Measurements from ENCODE around the gene DNAH10. TPM values are rescaled to one million over a fixed set of nuclear protein-coding genes. Genes with fewer than 3 reads are reported as not detected.

The DNAH10 gene
- total RNA-seq, 2 experiments from 2014 or later = 0.11 to 0.19 TPM

DNA sequence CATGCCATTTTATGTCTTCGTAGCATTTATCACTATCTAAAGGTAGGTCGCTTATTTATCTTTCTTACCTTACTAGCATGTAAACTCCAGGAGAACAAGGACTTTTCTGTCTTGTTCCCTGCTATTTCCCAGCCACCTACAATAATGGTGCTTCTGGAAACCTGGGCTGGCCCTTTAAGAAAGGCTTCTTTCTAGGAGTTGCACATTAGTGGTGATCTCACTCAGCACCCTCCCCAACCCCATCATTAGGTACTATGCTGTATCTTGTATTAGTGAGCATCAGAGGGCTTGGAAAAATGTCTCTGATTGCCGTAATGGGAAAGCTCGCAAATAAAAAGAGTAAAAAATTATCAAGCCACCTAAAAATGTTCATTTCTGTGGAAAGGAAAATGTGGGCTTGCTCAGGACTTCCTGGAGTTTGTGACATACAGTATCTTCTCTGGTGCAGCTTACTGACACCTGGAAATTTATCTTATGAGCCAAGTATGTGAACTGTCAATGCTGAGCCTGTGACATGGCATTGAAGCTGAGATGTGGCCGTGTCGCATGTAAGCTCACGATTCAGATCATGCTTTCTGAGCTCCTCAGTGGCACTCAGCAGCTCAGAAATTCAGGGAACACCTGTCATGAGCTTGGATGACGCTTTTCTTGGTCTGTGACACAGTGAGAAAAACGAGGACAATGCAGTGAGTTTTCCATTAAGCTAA lies 198.1 kb downstream of the DNAH10 start:
- H3K9me3 ChIP-seq (ENCODE audit: low read length) = no peaks in the 10 kb centered on the region
- no TSS peak for BruUV-seq (replicated peaks)
- no peaks in the 10 kb centered on the region for H3K36me3 ChIP-seq (ENCODE audit: insufficient read depth, low read length)
- no peaks in the 10 kb centered on the region for H4K20me1 ChIP-seq (ENCODE audit: insufficient read depth, low read length)
- DNase-seq (ENCODE audit: low spot score) = no peak
- no peaks in the 10 kb centered on the region for H3K4me1 ChIP-seq (ENCODE audit: insufficient read depth, low read length, poor library complexity, severe bottlenecking)
- H3K4me3 ChIP-seq (ENCODE audit: low read depth, low read length, poor library complexity, severe bottlenecking) = no peak overlapping the region
- H3K79me2 ChIP-seq (ENCODE audit: insufficient read depth, low read depth, low read length) = no peaks in the 10 kb centered on the region
- no peak overlapping the region for H3K27ac ChIP-seq (ENCODE audit: low read depth, low read length, poor library complexity, severe bottlenecking)
- intact Hi-C loops (cut with micrococcal nuclease; ENCODE audit: unreplicated experiment) = no loop called here
- no peak overlapping the region for H2AFZ ChIP-seq (ENCODE audit: low read length)
- ChIA-PET CTCF (ENCODE audit: unreplicated experiment) (no interaction called here), POLR2A (interaction anchor here (0.9 kb wide), 2 partner anchors 11 to 36 kb away, joined by 3 read pairs; no protein-coding TSS in a partner anchor)
- no peak for TF ChIP-seq EZH2phosphoT487 (IDR thresholded peaks at IDR 0.05; ENCODE audit: borderline replicate concordance, low read depth, low read length)
- TF ChIP-seq, protein P1, sequence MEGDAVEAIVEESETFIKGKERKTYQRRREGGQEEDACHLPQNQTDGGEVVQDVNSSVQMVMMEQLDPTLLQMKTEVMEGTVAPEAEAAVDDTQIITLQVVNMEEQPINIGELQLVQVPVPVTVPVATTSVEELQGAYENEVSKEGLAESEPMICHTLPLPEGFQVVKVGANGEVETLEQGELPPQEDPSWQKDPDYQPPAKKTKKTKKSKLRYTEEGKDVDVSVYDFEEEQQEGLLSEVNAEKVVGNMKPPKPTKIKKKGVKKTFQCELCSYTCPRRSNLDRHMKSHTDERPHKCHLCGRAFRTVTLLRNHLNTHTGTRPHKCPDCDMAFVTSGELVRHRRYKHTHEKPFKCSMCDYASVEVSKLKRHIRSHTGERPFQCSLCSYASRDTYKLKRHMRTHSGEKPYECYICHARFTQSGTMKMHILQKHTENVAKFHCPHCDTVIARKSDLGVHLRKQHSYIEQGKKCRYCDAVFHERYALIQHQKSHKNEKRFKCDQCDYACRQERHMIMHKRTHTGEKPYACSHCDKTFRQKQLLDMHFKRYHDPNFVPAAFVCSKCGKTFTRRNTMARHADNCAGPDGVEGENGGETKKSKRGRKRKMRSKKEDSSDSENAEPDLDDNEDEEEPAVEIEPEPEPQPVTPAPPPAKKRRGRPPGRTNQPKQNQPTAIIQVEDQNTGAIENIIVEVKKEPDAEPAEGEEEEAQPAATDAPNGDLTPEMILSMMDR (conservative IDR thresholded peaks at IDR 0.05; ENCODE audit: low read length) = no peak
- H3K4me2 ChIP-seq (ENCODE audit: low read length) = no peak overlapping the region
- H3K9me2 ChIP-seq (ENCODE audit: insufficient read depth, low read length) = no peaks in the 10 kb centered on the region

DNA sequence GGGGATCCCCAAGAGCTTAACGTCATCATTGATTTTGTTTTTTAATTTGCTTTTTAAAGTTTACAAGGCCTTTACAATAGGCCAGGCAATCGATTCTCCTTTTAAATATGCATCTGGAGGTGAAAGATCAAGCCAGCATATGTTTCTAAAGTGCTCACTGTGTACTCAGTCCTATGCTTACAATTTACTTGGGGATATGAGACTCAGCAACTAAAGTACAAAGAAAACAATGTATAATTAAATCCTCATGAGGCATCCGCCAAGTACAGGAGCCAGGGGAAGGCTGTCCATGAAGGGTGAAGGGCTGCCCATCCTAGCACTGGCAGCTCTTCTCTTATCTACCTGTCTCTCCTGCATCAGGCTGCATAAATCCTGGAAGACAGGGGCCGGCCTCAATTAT lies 198.8 kb downstream of the DNAH10 start:
- Histone ChIP-seq H3K4me2 (ENCODE audit: low read length) (no peak overlapping the region), H3K9me3 (ENCODE audit: low read length) (no peaks in the 10 kb centered on the region), H3K27ac (ENCODE audit: low read depth, low read length, poor library complexity, severe bottlenecking) (no peak overlapping the region), H3K79me2 (ENCODE audit: insufficient read depth, low read depth, low read length) (no peaks in the 10 kb centered on the region), H4K20me1 (ENCODE audit: insufficient read depth, low read length) (no peaks in the 10 kb centered on the region), H3K4me3 (ENCODE audit: low read depth, low read length, poor library complexity, severe bottlenecking) (no peak overlapping the region), H2AFZ (ENCODE audit: low read length) (no peak overlapping the region), H3K4me1 (ENCODE audit: insufficient read depth, low read length, poor library complexity, severe bottlenecking) (no peaks in the 10 kb centered on the region), H3K9me2 (ENCODE audit: insufficient read depth, low read length) (no peaks in the 10 kb centered on the region), H3K36me3 (ENCODE audit: insufficient read depth, low read length) (no peaks in the 10 kb centered on the region)
- no TSS peak for BruUV-seq (replicated peaks)
- TF ChIP-seq EZH2phosphoT487 (IDR thresholded peaks at IDR 0.05; ENCODE audit: borderline replicate concordance, low read depth, low read length) = no peak
- TF ChIP-seq, protein P1 (conservative IDR thresholded peaks at IDR 0.05; ENCODE audit: low read length) = no peak
- ChIA-PET CTCF (ENCODE audit: unreplicated experiment) (no interaction called here), POLR2A (interaction anchor here (0.9 kb wide), 2 partner anchors 11 to 35 kb away, joined by 3 read pairs; no protein-coding TSS in a partner anchor)
- no peak for DNase-seq (ENCODE audit: low spot score)
- intact Hi-C loops (cut with micrococcal nuclease; ENCODE audit: unreplicated experiment) = no loop called here
